ENCODE measurements around the gene FIP1L1.

GRCh38 chr4:53498706-53499105 is 121.3 kb downstream of the FIP1L1 start:
- TF ChIP-seq, protein P1, sequence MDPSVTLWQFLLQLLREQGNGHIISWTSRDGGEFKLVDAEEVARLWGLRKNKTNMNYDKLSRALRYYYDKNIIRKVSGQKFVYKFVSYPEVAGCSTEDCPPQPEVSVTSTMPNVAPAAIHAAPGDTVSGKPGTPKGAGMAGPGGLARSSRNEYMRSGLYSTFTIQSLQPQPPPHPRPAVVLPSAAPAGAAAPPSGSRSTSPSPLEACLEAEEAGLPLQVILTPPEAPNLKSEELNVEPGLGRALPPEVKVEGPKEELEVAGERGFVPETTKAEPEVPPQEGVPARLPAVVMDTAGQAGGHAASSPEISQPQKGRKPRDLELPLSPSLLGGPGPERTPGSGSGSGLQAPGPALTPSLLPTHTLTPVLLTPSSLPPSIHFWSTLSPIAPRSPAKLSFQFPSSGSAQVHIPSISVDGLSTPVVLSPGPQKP (IDR thresholded peaks at IDR 0.05; ENCODE audit: borderline replicate concordance, low read depth, low read length) = no peak
- no peak for TF ChIP-seq CTCF (conservative IDR thresholded peaks at IDR 0.05; ENCODE audit: low read depth, low read length)
- no peak for TF ChIP-seq POLR2A (IDR thresholded peaks at IDR 0.05; ENCODE audit: low read depth, low read length)
- no peak for TF ChIP-seq SMC3 (IDR thresholded peaks at IDR 0.05; ENCODE audit: low read depth, low read length)
- no peak for TF ChIP-seq RFX5 (IDR thresholded peaks at IDR 0.05; ENCODE audit: low read depth, low read length)
- no peak for TF ChIP-seq MXI1 (IDR thresholded peaks at IDR 0.05; ENCODE audit: borderline replicate concordance, low read depth, low read length)
- TF ChIP-seq RAD21 (IDR thresholded peaks at IDR 0.05; ENCODE audit: low read length) = no peak
- no peak for TF ChIP-seq MAFK (IDR thresholded peaks at IDR 0.05; ENCODE audit: low read depth, low read length)
- TF ChIP-seq, protein P2, sequence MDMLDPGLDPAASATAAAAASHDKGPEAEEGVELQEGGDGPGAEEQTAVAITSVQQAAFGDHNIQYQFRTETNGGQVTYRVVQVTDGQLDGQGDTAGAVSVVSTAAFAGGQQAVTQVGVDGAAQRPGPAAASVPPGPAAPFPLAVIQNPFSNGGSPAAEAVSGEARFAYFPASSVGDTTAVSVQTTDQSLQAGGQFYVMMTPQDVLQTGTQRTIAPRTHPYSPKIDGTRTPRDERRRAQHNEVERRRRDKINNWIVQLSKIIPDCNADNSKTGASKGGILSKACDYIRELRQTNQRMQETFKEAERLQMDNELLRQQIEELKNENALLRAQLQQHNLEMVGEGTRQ (IDR thresholded peaks at IDR 0.05; ENCODE audit: low read depth, low read length) = no peak
- TF ChIP-seq NFE2L2 (IDR thresholded peaks at IDR 0.05; ENCODE audit: low read depth, low read length) = no peak
- TF ChIP-seq FOS (IDR thresholded peaks at IDR 0.05; ENCODE audit: low read depth, low read length) = no peak
- no peak for TF ChIP-seq CHD1 (IDR thresholded peaks at IDR 0.05; ENCODE audit: low read depth, low read length)
- no peak for TF ChIP-seq RCOR1 (IDR thresholded peaks at IDR 0.05; ENCODE audit: insufficient replicate concordance, low read length)
- TF ChIP-seq CEBPB (IDR thresholded peaks at IDR 0.05; ENCODE audit: low read depth, low read length) = no peak
